Activated naive CD4-positive, alpha-beta T cell treated with anti-CD3 and anti-CD28 coated beads, Interleukin-2, amount 50 U/mL, for 72 hours (primary cell): ENCODE measurements around the gene POLR1E. TPM values are rescaled to one million over a fixed set of nuclear protein-coding genes. Genes with fewer than 3 reads are reported as not detected.
"Not testable (repeated sequence)": the region's sequence is repeated elsewhere in the genome, so short reads cannot be mapped to it uniquely, and the experiment has no call there.

ENCODE experiments used
- ATAC-seq, 2 donors: fragments of 150-1000 bp; cut with Tn5 transposase; 2 replicates each; pipeline ENCODE4 v1.10.0; 2021; ENCODE audit warnings: mild to moderate bottlenecking in 2 of 2, moderate library complexity in 2 of 2
- DNase-seq, 2 donors: peaks; one replicate each; pipeline ENCODE4 v3.0.0; 2021 to 2022; ENCODE audit warnings: low spot score in 2 of 2
- H3K27ac Mint-ChIP-seq, 2 donors: one replicate each; pipeline ENCODE4 v1.8.0; 2022; ENCODE audit warnings: mild to moderate bottlenecking in 2 of 2, mixed read lengths in 2 of 2
- H3K36me3 Mint-ChIP-seq, 2 donors: one replicate each; pipeline ENCODE4 v1.8.0; 2022; ENCODE audit warnings: mixed read lengths in 2 of 2
- H3K9me3 Mint-ChIP-seq, 2 donors: one replicate each; pipeline ENCODE4 v1.8.0; 2022; ENCODE audit warnings: mixed read lengths in 2 of 2
- total RNA-seq, 2 donors: library from RNA; stranded (reverse); gene quantifications; one replicate each; pipeline ENCODE4 v1.2.3, GENCODE V29; 2022

The POLR1E gene
- total RNA-seq, 2 donors from 2014 or later, result 60.3 to 66.6 TPM

GRCh38 chr9:37510053-37510452 is 24.3 kb downstream of the POLR1E start:
- H3K27ac Mint-ChIP-seq, result peak overlapping the region in 1 of 2 donors; percentile 48

DNA sequence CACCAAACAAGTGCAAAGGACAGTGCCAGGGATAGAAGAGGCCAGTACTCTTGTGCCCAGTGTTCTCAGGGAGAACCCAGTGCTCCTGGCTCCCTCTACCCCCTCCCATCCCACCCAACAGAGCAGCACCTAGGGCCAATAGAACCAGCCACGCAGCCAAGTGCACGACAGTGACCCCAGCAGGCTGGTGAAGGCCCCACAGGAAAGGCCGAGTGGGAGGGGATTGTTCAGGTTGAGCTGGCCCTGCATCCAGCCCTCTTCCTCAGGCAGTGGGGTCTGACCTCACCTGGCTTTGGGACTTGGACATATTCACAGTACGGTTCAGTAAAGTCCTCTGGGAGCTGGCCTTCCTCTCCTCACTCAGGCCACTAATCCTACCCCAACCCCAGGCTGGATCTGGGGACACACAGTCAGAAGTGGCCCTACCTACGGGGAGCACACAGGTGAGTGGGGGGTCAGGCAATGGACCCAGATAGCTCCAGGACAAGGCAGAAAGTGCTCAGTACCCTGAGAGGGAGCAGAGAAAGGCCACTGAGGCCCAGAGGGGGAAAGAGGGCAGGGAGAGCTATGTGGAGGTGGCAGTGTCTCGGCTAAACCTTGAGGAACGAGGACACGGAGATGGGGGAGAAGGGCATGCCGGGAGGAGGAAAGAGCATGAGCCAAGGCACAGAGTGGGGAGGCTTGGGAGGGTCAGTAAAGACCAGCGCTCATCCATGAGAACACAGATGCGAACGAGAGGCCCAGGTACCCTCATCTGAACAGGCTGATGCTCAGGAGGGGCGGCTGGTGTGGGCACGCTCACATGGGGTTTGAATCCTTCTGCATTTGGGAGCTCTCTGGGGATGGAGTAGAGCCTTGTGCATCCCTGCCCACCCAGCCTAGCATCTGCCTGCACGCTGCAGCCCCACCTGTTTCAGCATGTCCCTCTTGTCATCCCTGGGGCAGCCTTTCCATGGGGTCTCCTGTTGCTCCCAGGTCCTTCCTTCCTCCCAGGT is 25.6 kb downstream of the POLR1E start:
- Mint-ChIP-seq H3K36me3 (peaks cover 0 to 8% of the 10 kb centered on the region in 2 donors), H3K9me3 (no peaks in the 10 kb centered on the region), H3K27ac (peak overlapping the region in 1 of 2 donors; percentile 91)
- ATAC-seq, result peak; percentile 25 to 29
- DNase-seq, result no peak

More at GRCh38 chr9:37510053-37510452, 24.3 kb downstream of the POLR1E start:
- not testable (repeated sequence) for H3K36me3 Mint-ChIP-seq, ATAC-seq, DNase-seq, H3K9me3 Mint-ChIP-seq

- no peak for ATAC-seq
- Mint-ChIP-seq H3K27ac (no peak overlapping the region), H3K9me3 (no peaks in the 10 kb centered on the region), H3K36me3 (peaks cover 0 to 5% of the 10 kb centered on the region in 2 donors)
- DNase-seq, result no peak
These were observed 26.7 kb downstream of the POLR1E start for GRCh38 chr9:37512437-37512836.

GRCh38 chr9:37514415-37514814 is 28.7 kb downstream of the POLR1E start:
- not testable (repeated sequence) for H3K27ac Mint-ChIP-seq

GRCh38 chr9:37514999-37515398 is 29.3 kb downstream of the POLR1E start:
- Mint-ChIP-seq H3K36me3 (peaks cover 0 to 5% of the 10 kb centered on the region in 2 donors), H3K9me3 (no peaks in the 10 kb centered on the region), H3K27ac (peak overlapping the region in 1 of 2 donors; percentile 6)
- DNase-seq, result no peak
- no peak for ATAC-seq

More at GRCh38 chr9:37514415-37514814, 28.7 kb downstream of the POLR1E start:
- not testable (repeated sequence) for ATAC-seq, DNase-seq, H3K36me3 Mint-ChIP-seq, H3K9me3 Mint-ChIP-seq

- DNase-seq (no peak), ATAC-seq (no peak)
- Mint-ChIP-seq H3K36me3 (peaks cover 0 to 5% of the 10 kb centered on the region in 2 donors), H3K27ac (no peak overlapping the region), H3K9me3 (no peaks in the 10 kb centered on the region)
These were observed 30.0 kb downstream of the POLR1E start for GRCh38 chr9:37515620-37516258.

DNA sequence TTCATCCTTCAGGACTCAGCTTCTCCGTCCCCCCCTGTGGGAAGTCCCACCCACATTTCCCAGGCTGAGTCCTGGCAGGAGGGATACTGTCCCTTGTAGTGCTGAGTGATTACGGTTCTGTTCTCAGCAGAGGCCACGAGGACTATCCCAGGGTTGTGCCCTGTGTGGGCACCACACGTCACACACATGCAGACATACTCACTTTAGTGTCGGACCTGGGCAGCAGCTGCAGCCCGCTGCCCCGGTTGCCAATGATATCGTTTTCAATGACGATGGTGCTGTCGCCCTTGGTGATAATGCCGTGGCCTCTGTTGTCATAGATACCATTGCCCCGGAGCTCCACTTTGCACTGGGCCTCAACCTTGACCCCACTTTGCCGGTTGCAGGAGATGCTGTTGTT is 32.2 kb downstream of the POLR1E start:
- DNase-seq (no peak), ATAC-seq (no peak)
- H3K9me3 Mint-ChIP-seq, result no peaks in the 10 kb centered on the region
- peaks cover 0 to 5% of the 10 kb centered on the region in 2 donors for H3K36me3 Mint-ChIP-seq
- H3K27ac Mint-ChIP-seq, result no peak overlapping the region

GRCh38 chr9:37520641-37521040 is 34.9 kb downstream of the POLR1E start:
- Mint-ChIP-seq H3K27ac (peak overlapping the region; percentile 6 to 68), H3K36me3 (peaks cover 0 to 5% of the 10 kb centered on the region in 2 donors), H3K9me3 (no peaks in the 10 kb centered on the region)
- ATAC-seq (no peak), DNase-seq (no peak)

DNA sequence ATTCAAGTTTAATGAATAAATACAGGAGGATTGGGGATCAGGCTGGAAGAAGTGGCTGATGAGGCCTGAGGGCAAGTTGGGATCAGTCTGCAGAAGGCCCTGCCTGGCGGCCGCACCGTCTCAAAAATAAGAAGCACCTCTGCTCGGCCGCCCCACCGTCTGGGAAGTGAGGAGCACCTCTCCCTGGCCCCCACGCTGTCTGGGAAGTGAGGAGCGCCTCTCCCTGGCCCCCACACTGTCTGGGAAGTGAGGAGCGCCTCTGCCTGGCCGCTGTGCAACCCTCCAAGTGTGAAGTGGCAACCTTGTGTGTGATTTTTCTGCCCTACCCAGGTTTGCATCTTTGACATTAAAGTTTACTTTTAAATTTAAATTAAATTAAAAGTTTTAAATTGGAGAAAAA is 35.4 kb downstream of the POLR1E start:
- Mint-ChIP-seq H3K9me3 (no peaks in the 10 kb centered on the region), H3K36me3 (peaks cover 0 to 5% of the 10 kb centered on the region in 2 donors), H3K27ac (peak overlapping the region; percentile 6 to 68)
- DNase-seq, result no peak
- ATAC-seq, result no peak

DNA sequence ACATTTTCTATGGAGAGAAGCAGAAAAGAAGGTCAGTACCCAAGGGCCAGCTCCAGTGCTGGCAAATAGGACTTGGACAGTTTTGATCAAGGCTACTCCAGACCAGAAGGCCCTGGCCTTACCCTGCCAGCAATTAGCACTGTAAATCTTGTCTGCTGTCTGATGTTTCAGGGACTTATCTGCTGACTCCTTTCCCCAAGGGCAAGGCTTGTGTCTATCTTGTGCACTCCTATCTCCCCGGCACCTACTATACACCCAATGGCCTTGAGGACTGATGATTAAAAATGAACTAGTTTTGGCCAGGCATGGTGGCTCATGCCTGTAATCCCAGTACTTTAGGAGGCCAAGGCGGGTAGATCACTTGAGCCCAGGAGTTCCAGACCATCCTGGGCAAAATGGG is 37.2 kb downstream of the POLR1E start:
- H3K36me3 Mint-ChIP-seq, result peaks cover 0 to 11% of the 10 kb centered on the region in 2 donors
- no peak for ATAC-seq
- no peaks in the 10 kb centered on the region for H3K9me3 Mint-ChIP-seq
- H3K27ac Mint-ChIP-seq, result no peak overlapping the region
- no peak for DNase-seq

GRCh38 chr9:37523916-37524315 is 38.2 kb downstream of the POLR1E start:
- ATAC-seq (no peak), DNase-seq (no peak)
- H3K27ac Mint-ChIP-seq, result no peak overlapping the region
- H3K9me3 Mint-ChIP-seq, result no peaks in the 10 kb centered on the region
- H3K36me3 Mint-ChIP-seq, result peaks cover 0 to 10% of the 10 kb centered on the region in 2 donors

DNA sequence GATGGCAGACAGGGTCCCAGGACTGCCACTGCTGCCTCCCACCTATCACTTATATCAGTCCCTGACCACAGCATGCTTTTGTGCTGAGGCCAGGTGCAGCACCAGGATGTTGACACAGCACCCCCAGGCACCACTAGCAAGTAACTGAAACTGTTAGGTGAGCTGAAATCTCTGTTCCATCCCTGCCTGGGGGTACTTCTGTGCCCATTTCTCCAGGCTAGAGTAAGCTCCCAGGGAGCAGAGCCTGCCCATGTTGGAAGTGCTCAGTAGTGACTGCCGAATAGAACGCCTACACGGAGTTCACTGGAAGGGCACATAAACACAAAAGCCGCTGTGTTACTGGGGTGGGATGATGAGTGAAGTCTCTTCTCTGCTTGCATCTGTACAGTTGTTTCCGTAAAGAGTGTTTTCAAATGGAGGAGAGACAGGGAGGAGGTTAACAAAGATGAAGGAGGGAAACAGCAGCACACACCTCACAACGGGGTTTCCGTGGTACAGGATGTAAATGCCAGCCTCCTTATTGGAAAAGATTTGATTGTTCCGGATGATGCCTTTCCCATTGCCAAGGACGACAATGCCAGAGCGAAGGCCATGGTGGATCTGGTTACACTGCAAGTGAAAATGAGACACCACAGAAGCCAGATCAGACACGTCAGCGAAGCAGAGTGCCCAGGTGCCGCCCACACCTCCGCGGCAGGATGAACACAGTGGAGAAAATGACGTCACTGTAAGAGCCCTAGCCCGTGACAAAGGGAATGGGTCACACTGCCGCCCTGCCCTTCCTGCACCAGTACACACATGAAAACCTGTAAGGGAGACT is 43.1 kb downstream of the POLR1E start:
- H3K36me3 Mint-ChIP-seq, result peaks cover 0 to 6% of the 10 kb centered on the region in 2 donors
- peak overlapping the region in 1 of 2 donors; percentile 62 for H3K27ac Mint-ChIP-seq
- peak; percentile 37 to 83 for ATAC-seq
- no peaks in the 10 kb centered on the region for H3K9me3 Mint-ChIP-seq
- peak in 1 of 2 donors; percentile 71 for DNase-seq

- H3K36me3 Mint-ChIP-seq, result peaks cover 0 to 6% of the 10 kb centered on the region in 2 donors
- ATAC-seq (peak in 1 of 2 donors; percentile 47), DNase-seq (no peak)
- no peaks in the 10 kb centered on the region for H3K9me3 Mint-ChIP-seq
- H3K27ac Mint-ChIP-seq, result peak overlapping the region in 1 of 2 donors; percentile 19
These were observed 46.0 kb downstream of the POLR1E start for GRCh38 chr9:37531699-37532098.

DNA sequence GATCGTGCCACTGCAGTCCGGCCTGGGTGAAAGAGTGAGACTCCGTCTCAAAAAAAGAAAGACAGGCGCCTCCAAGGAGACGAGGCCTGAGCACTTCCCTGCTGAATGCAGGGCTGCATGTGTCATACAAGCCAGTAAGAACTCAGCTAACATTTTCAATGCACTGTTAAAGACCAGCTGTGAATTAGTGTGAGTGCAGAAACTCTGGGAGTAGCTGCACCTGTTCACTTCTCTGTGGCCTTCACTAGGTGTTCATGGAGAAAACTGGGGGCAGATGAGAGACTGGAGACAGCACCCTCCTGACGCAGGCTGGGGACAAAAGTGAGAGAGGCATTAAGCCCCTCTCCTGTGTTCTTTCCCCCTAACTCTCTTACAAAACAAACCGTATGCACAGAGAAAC is 48.7 kb downstream of the POLR1E start:
- DNase-seq (no peak), ATAC-seq (no peak)
- H3K9me3 Mint-ChIP-seq, result no peaks in the 10 kb centered on the region
- no peaks in the 10 kb centered on the region for H3K36me3 Mint-ChIP-seq
- H3K27ac Mint-ChIP-seq, result no peak overlapping the region

GRCh38 chr9:37534901-37535300 is 49.2 kb downstream of the POLR1E start:
- H3K27ac Mint-ChIP-seq, result no peak overlapping the region
- H3K36me3 Mint-ChIP-seq, result no peaks in the 10 kb centered on the region
- no peak for DNase-seq
- no peak for ATAC-seq
- H3K9me3 Mint-ChIP-seq, result no peaks in the 10 kb centered on the region

DNA sequence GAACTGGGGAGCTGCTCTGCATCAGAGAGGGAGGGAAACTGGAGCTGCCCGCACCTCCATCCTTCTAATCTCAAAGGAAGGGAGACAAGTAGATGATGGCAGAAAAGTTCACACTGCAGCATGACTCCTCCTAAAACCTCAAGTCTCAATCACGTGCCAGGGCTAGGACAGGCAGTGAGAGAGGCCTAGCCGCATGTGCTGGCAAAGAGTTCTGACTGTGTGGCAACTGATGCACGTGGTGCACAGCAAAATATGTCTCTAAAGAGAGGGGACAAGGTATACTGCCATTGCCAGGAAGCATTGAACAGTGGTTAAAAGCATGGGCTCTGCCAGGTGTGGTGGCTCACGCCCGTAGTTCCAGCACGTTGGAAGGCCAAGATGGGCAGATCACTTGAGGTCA is 52.4 kb downstream of the POLR1E start:
- Mint-ChIP-seq H3K9me3 (no peaks in the 10 kb centered on the region), H3K36me3 (peaks cover 0 to 7% of the 10 kb centered on the region in 2 donors), H3K27ac (no peak overlapping the region)
- DNase-seq (no peak), ATAC-seq (no peak)
